H1 (cell line): ENCODE results near the gene BCL2A1. TPM values are rescaled to one million over a fixed set of nuclear protein-coding genes. Genes with fewer than 3 reads are reported as not detected.

Experiments
- CTCF ChIA-PET: fragments of 300-600 bp; sonication (Branson Sonifier 250); formaldehyde crosslinking; loops from one replicate; lab custom pipeline; 2021; ENCODE audit not compliant: partially characterized antibody; lab: Charles Lee
- POLR2A ChIA-PET: fragments of 300-600 bp; sonication (Branson Sonifier 250); formaldehyde crosslinking; loops from one replicate; lab custom pipeline; 2021; ENCODE audit warnings: inconsistent platforms; ENCODE audit not compliant: partially characterized antibody; lab: Charles Lee
- DNase-seq, 2 experiments: peaks; one replicate each; pipeline versions ENCODE4 v3.0.0 to v3.0.0-alpha.2; 2010 to 2022; ENCODE audit warnings: low spot score in 2 of 2, low read depth in 1 of 2, mixed read lengths in 1 of 2
- FAIRE-seq: peaks from 2 replicates; lab custom pipeline; 2011; peaks lifted over from hg19 to GRCh38; lab: Jason Lieb, UNC
- H2AFZ ChIP-seq: 2 replicates; pipeline ENCODE4 v1.8.1; 2012; ENCODE audit warnings: low read length, inconsistent platforms
- H2AK5ac ChIP-seq: 2 replicates; pipeline ENCODE4 v1.6.1; 2013; ENCODE audit warnings: low read depth, low read length
- H2BK120ac ChIP-seq: replicated peaks from 2 replicates; pipeline ENCODE3; 2013; ENCODE audit warnings: low read depth, low read length, inconsistent platforms
- H2BK12ac ChIP-seq: 2 replicates; pipeline ENCODE4 v1.6.1; 2013; ENCODE audit warnings: low read depth, low read length
- H2BK15ac ChIP-seq: 2 replicates; pipeline ENCODE4 v1.6.1; 2013; ENCODE audit warnings: low read length
- H2BK20ac ChIP-seq: 2 replicates; pipeline ENCODE4 v1.6.1; 2013; ENCODE audit warnings: low read length
- H2BK5ac ChIP-seq: 2 replicates; pipeline ENCODE4 v1.6.1; 2013; ENCODE audit warnings: low read depth, low read length
- H3K14ac ChIP-seq: 2 replicates; pipeline ENCODE4 v1.6.1; 2013; ENCODE audit warnings: inconsistent platforms; ENCODE audit not compliant: insufficient read length
- H3K18ac ChIP-seq: 2 replicates; pipeline ENCODE4 v1.6.1; 2013; ENCODE audit warnings: low read length; ENCODE audit errors: extremely low read depth
- H3K23ac ChIP-seq: 2 replicates; pipeline ENCODE4 v1.6.1; 2013; ENCODE audit warnings: inconsistent platforms; ENCODE audit not compliant: insufficient read length
- H3K23me2 ChIP-seq: 2 replicates; pipeline ENCODE4 v1.6.1; 2013; ENCODE audit warnings: low read depth, low read length
- H3K27ac ChIP-seq: 2 replicates; pipeline ENCODE4 v1.6.1; 2011; ENCODE audit warnings: low read depth, low read length, inconsistent platforms
- H3K27me3 ChIP-seq, 4 experiments: replicated peaks in 1 of 4; 1 replicate in 1 of 4; 2 replicates in 3 of 4; pipeline versions ENCODE4 v1.6.1 to v1.8.1; 2011 to 2013; ENCODE audit warnings: low read length in 3 of 4, mild to moderate bottlenecking in 3 of 4, inconsistent platforms in 2 of 4, mixed read lengths in 2 of 4, moderate library complexity in 1 of 4; ENCODE audit not compliant: control insufficient read depth in 3 of 4, insufficient read depth in 3 of 4; ENCODE audit errors: extremely low read depth in 1 of 4
- H3K36me3 ChIP-seq, 4 experiments: 2 replicates each; pipeline versions ENCODE4 v1.6.1 to v1.8.1; 2011 to 2013; ENCODE audit warnings: mild to moderate bottlenecking in 4 of 4, low read length in 3 of 4, moderate library complexity in 2 of 4, control low read depth in 1 of 4, inconsistent platforms in 1 of 4; ENCODE audit not compliant: insufficient read depth in 4 of 4, control insufficient read depth in 2 of 4
- H3K4ac ChIP-seq: replicated peaks from 2 replicates; pipeline ENCODE3; 2013; ENCODE audit warnings: low read length, low read depth, mixed read lengths, inconsistent platforms; ENCODE audit not compliant: insufficient read length
- H3K4me1 ChIP-seq, 4 experiments: replicated peaks in 1 of 4; 1 replicate in 1 of 4; 2 replicates in 3 of 4; pipeline versions ENCODE4 v1.6.1 to v1.8.1; 2011 to 2013; ENCODE audit warnings: low read length in 3 of 4, inconsistent platforms in 2 of 4, mixed read lengths in 1 of 4; ENCODE audit not compliant: insufficient read depth in 4 of 4, control insufficient read depth in 3 of 4
- H3K4me2 ChIP-seq, 2 experiments: 2 replicates each; pipeline versions ENCODE4 v1.6.1 to v1.8.1; 2011 to 2013; ENCODE audit warnings: low read depth in 2 of 2, low read length in 2 of 2, control low read depth in 1 of 2, inconsistent platforms in 1 of 2, mild to moderate bottlenecking in 1 of 2; ENCODE audit not compliant: insufficient read depth in 1 of 2
- H3K4me3 ChIP-seq, 4 experiments: fragments of 200-600, 300-600 bp in 1 of 4; sonication (generic), shearing (Covaris generic), sonication (Bioruptor Twin) in 1 of 4; 2 replicates each; pipeline versions ENCODE4 v1.5.1 to v1.8.1; 2011 to 2016; ENCODE audit warnings: low read length in 4 of 4, low read depth in 3 of 4, control low read depth in 2 of 4, inconsistent platforms in 2 of 4, mild to moderate bottlenecking in 2 of 4, mixed read lengths in 1 of 4, moderate library complexity in 1 of 4; ENCODE audit not compliant: insufficient read depth in 2 of 4; ENCODE audit errors: extremely low read depth in 1 of 4
- H3K56ac ChIP-seq: replicated peaks from 2 replicates; pipeline ENCODE3; 2013; ENCODE audit warnings: low read depth, mild to moderate bottlenecking, mixed read lengths, low read length, inconsistent platforms; ENCODE audit not compliant: insufficient read length
- H3K79me1 ChIP-seq: 2 replicates; pipeline ENCODE4 v1.6.1; 2013; ENCODE audit warnings: low read depth, low read length, control low read depth
- H3K79me2 ChIP-seq, 2 experiments: 2 replicates each; pipeline versions ENCODE4 v1.6.1 to v1.8.1; 2012 to 2013; ENCODE audit warnings: low read length in 2 of 2, mild to moderate bottlenecking in 2 of 2, inconsistent platforms in 1 of 2; ENCODE audit not compliant: insufficient read depth in 2 of 2, control insufficient read depth in 1 of 2
- H3K9ac ChIP-seq, 4 experiments: replicated peaks in 1 of 4; 1 replicate in 1 of 4; 2 replicates in 3 of 4; pipeline versions ENCODE4 v1.6.1 to v1.8.1; 2011 to 2013; ENCODE audit warnings: low read depth in 3 of 4, low read length in 3 of 4, control low read depth in 2 of 4, mild to moderate bottlenecking in 2 of 4, moderate library complexity in 2 of 4, inconsistent platforms in 1 of 4; ENCODE audit errors: extremely low read depth in 1 of 4
- H3K9me3 ChIP-seq, 2 experiments: 2 replicates each; pipeline versions ENCODE4 v1.6.1 to v1.8.1; 2012 to 2013; ENCODE audit warnings: mild to moderate bottlenecking in 2 of 2, moderate library complexity in 2 of 2, control low read depth in 1 of 2, inconsistent platforms in 1 of 2, low read depth in 1 of 2, low read length in 1 of 2, mixed read lengths in 1 of 2; ENCODE audit not compliant: insufficient read depth in 2 of 2
- H4K20me1 ChIP-seq, 2 experiments: replicated peaks in 1 of 2; 2 replicates each; pipeline versions ENCODE3 to v1.8.1; 2011 to 2013; ENCODE audit warnings: inconsistent platforms in 2 of 2, low read length in 2 of 2, mild to moderate bottlenecking in 1 of 2; ENCODE audit not compliant: insufficient read depth in 2 of 2, control insufficient read depth in 1 of 2
- H4K5ac ChIP-seq: 2 replicates; pipeline ENCODE4 v1.6.1; 2013; ENCODE audit warnings: low read length, low read depth, mixed read lengths, inconsistent platforms; ENCODE audit not compliant: insufficient read length
- H4K8ac ChIP-seq: 2 replicates; pipeline ENCODE4 v1.8.0; 2013; ENCODE audit warnings: mild to moderate bottlenecking, moderate library complexity, low read length, inconsistent platforms; ENCODE audit not compliant: insufficient read depth; ENCODE audit errors: extremely low read depth
- H4K91ac ChIP-seq: replicated peaks from 2 replicates; pipeline ENCODE3; 2013; ENCODE audit warnings: low read length, mixed read lengths, inconsistent platforms; ENCODE audit not compliant: insufficient read length
- BACH1 ChIP-seq: IDR thresholded peaks from 2 replicates; pipeline ENCODE4 v1.6.1; 2012; ENCODE audit warnings: low read length, improper control_type of control experiment
- BCL11A ChIP-seq, 2 experiments: IDR thresholded peaks; one replicate each; pipeline ENCODE4 v1.6.1; 2011; ENCODE audit warnings: low read depth in 2 of 2, low read length in 2 of 2, mild to moderate bottlenecking in 2 of 2
- CBX8 ChIP-seq: fragments of 300-800, 300-1000 bp; sonication (generic); IDR thresholded peaks from 2 replicates; pipeline ENCODE4 v1.7.1; 2016; ENCODE audit warnings: low read depth, low read length, borderline replicate concordance
- FOSL1 ChIP-seq: IDR thresholded peaks from 2 replicates; pipeline ENCODE4 v1.6.1; 2011; ENCODE audit warnings: mild to moderate bottlenecking, low read depth, low read length, moderate library complexity; ENCODE audit not compliant: insufficient read depth
- KDM4A ChIP-seq: IDR thresholded peaks from one replicate; pipeline ENCODE4 v1.7.1; 2012; ENCODE audit warnings: low read depth, mild to moderate bottlenecking, moderate library complexity, low read length, inconsistent platforms; ENCODE audit not compliant: severe bottlenecking
- MAFK ChIP-seq: IDR thresholded peaks from 2 replicates; pipeline ENCODE4 v1.6.1; 2012; ENCODE audit warnings: low read depth, mild to moderate bottlenecking, improper control_type of control experiment, low read length
- RAD21 ChIP-seq, 2 experiments: IDR thresholded peaks in 1 of 2; conservative IDR thresholded peaks in 1 of 2; 2 replicates each; pipeline ENCODE4 v1.6.1; 2011; ENCODE audit warnings: low read depth in 2 of 2, low read length in 2 of 2, improper control_type of control experiment in 1 of 2, inconsistent platforms in 1 of 2, mild to moderate bottlenecking in 1 of 2, moderate library complexity in 1 of 2
- RBBP5 ChIP-seq: IDR thresholded peaks from 2 replicates; pipeline ENCODE4 v1.7.1; 2012; ENCODE audit warnings: low read depth, mild to moderate bottlenecking, inconsistent platforms, low read length, moderate library complexity, borderline replicate concordance
- WGBS, 2 experiments: shearing (Covaris generic) in 1 of 2; methylation state at CpG; one replicate each; pipeline versions ENCODE4 v1.1.6 to v1.1.7; 2013 to 2015; ENCODE audit warnings: low lambda C conversion rate in 2 of 2, mixed read lengths in 2 of 2, inconsistent platforms in 1 of 2, low coverage in 1 of 2, missing lambda C conversion rate in 1 of 2; ENCODE audit not compliant: insufficient replicate concordance in 2 of 2, insufficient coverage in 1 of 2, insufficient read length in 1 of 2; ENCODE audit errors: extremely low coverage in 1 of 2, missing lambda C conversion rate in 1 of 2; 5-methylcytosine and 5-hydroxymethylcytosine counted together
- polyA plus RNA-seq, 7 experiments: library from polyadenylated mRNA; depleted of rRNA in 3 of 7; stranded (reverse) in 5 of 7; unstranded in 2 of 7; fragments of >200 nt in 5 of 7; fragments of 200-250 nt in 2 of 7; gene quantifications; 1 replicate in 5 of 7; 2 replicates in 1 of 7; 4 replicates in 1 of 7; pipeline versions ENCODE4 v1.2.1 to v1.2.3, GENCODE V29; 2011 to 2013; ENCODE audit warnings: missing spikeins in 2 of 7, mixed read lengths in 2 of 7
- total RNA-seq: library from RNA; stranded (reverse); fragmentation: NEBNext Ultra II Directional; extraction: Animal tissue kit (Norgen Biotek cat#: 25700); gene quantifications from 2 replicates; pipeline ENCODE4 v1.2.1, GENCODE V29; 2021
- TF ChIP-seq, protein P1 (sequence below): IDR thresholded peaks from 2 replicates; pipeline ENCODE4 v1.6.1; 2012; ENCODE audit warnings: inconsistent platforms
- TF ChIP-seq, protein P2 (sequence below), 3 experiments: IDR thresholded peaks; 1 replicate in 2 of 3; 2 replicates in 1 of 3; pipeline versions ENCODE4 v1.5.1 to v1.6.1; 2011; ENCODE audit warnings: low read length in 3 of 3, mild to moderate bottlenecking in 3 of 3, inconsistent platforms in 2 of 3, low read depth in 1 of 3, moderate library complexity in 1 of 3; ENCODE audit not compliant: insufficient read depth in 1 of 3; ENCODE audit errors: control extremely low read depth in 1 of 3

Gene BCL2A1
- total and polyA plus RNA-seq, 2 of the 8 experiments (the other 6 are each of a cell fraction or from before 2014, with no cell fraction given): not detected

DNA sequence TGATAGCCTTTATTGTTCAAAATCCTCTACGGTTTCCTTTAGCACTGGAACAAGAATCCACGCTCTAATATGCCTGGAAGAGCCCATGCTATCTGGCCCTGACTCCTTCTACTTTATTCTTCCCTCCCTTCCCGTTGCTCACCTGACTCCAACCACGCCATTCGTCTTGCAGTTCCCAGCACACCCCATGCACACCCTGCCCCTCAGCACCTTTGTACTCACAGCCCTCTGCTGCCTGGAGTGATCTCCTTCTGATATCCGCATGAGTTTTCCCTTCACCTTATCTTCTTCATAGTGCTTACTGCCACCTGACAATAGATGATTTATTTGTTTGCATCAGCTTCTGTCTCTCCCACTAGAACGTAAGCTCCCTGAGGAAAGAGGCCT, 16.6 kb upstream of the BCL2A1 start:
- Histone ChIP-seq H2BK5ac (no peak overlapping the region), H3K36me3 (no peaks in the 10 kb centered on the region), H4K20me1 (no peaks in the 10 kb centered on the region), H3K79me1 (no peaks in the 10 kb centered on the region), H3K4ac (no peak overlapping the region), H4K8ac (no peak overlapping the region; the same call in 1 of the 2 replicates), H2BK20ac (no peak overlapping the region), H3K9me3 (no peaks in the 10 kb centered on the region), H3K27me3 (no peaks in the 10 kb centered on the region), H3K79me2 (no peaks in the 10 kb centered on the region), H3K23ac (no peak overlapping the region), H4K91ac (no peak overlapping the region), H2BK120ac (no peak overlapping the region), H3K23me2 (no peaks in the 10 kb centered on the region; the same call in 1 of the 2 replicates), H3K4me3 (no peak overlapping the region), H3K18ac (no peak overlapping the region), H3K56ac (no peak overlapping the region), H3K4me2 (no peak overlapping the region), H3K4me1 (no peaks in the 10 kb centered on the region), H3K27ac (no peak overlapping the region; the same call in 1 of the 2 replicates), H2BK15ac (no peak overlapping the region), H3K9ac (no peak overlapping the region), H4K5ac (no peak overlapping the region), H2AK5ac (peak overlapping the region; percentile 77; the same call in 1 of the 2 replicates), H2AFZ (no peak overlapping the region), H3K14ac (no peak overlapping the region), H2BK12ac (no peak overlapping the region)
- FAIRE-seq (no peak), DNase-seq (no peak)
- ChIA-PET POLR2A (interaction anchor here (1.2 kb wide), 1 partner anchor 69 kb away, joined by 3 read pairs; no protein-coding TSS in a partner anchor), CTCF (interaction anchor here (0.7 to 2.2 kb wide), 4 partner anchors 134 to 213 kb away, joined by 3 to 9 read pairs (median 4); no protein-coding TSS in a partner anchor)
- 93% methylated on average over 7 of the region's 7 CpGs; no CpG with 5 or more reads in 1 of the 2 experiments for WGBS, 2 experiments
- no peak for TF ChIP-seq MAFK
- TF ChIP-seq RBBP5: no peak
- no peak for TF ChIP-seq RAD21 (IDR thresholded peaks at IDR 0.05 in 1 of 2, conservative IDR thresholded peaks at IDR 0.05 in 1 of 2; ENCODE audit: low read depth in 2 of 2, low read length in 2 of 2)
- no peak for TF ChIP-seq KDM4A
- TF ChIP-seq, protein P1, sequence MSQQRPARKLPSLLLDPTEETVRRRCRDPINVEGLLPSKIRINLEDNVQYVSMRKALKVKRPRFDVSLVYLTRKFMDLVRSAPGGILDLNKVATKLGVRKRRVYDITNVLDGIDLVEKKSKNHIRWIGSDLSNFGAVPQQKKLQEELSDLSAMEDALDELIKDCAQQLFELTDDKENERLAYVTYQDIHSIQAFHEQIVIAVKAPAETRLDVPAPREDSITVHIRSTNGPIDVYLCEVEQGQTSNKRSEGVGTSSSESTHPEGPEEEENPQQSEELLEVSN: no peak
- no peak for TF ChIP-seq BACH1
- TF ChIP-seq FOSL1: no peak
- no peak for TF ChIP-seq BCL11A (IDR thresholded peaks at IDR 0.05; ENCODE audit: low read depth in 2 of 2, low read length in 2 of 2)
- no peak for TF ChIP-seq CBX8
- TF ChIP-seq, protein P2, sequence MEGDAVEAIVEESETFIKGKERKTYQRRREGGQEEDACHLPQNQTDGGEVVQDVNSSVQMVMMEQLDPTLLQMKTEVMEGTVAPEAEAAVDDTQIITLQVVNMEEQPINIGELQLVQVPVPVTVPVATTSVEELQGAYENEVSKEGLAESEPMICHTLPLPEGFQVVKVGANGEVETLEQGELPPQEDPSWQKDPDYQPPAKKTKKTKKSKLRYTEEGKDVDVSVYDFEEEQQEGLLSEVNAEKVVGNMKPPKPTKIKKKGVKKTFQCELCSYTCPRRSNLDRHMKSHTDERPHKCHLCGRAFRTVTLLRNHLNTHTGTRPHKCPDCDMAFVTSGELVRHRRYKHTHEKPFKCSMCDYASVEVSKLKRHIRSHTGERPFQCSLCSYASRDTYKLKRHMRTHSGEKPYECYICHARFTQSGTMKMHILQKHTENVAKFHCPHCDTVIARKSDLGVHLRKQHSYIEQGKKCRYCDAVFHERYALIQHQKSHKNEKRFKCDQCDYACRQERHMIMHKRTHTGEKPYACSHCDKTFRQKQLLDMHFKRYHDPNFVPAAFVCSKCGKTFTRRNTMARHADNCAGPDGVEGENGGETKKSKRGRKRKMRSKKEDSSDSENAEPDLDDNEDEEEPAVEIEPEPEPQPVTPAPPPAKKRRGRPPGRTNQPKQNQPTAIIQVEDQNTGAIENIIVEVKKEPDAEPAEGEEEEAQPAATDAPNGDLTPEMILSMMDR (IDR thresholded peaks at IDR 0.05; ENCODE audit: control extremely low read depth in 1 of 3, insufficient read depth in 1 of 3, low read depth in 1 of 3, low read length in 3 of 3): no peak
